Neural progenitor cell (in vitro differentiated cells): ENCODE measurements around the gene ASMT.
"Not testable (repeated sequence)": the region's sequence is repeated elsewhere in the genome, so short reads cannot be mapped to it uniquely, and the experiment has no call there.

ENCODE experiments used
- CTCF ChIP-seq: fragments of 200-600 bp; sonication (generic); IDR thresholded peaks from 2 replicates; pipeline ENCODE4 v1.5.1; 2017; ENCODE audit warnings: antibody characterized with exemption, mild to moderate bottlenecking
- EZH2phosphoT487 ChIP-seq: fragments of 200-600 bp; sonication (generic); IDR thresholded peaks from 2 replicates; pipeline ENCODE4 v1.6.1; 2017; ENCODE audit warnings: antibody characterized with exemption

GRCh38 chrX:1652011-1652811, 37.4 kb downstream of the ASMT start:
- TF ChIP-seq EZH2phosphoT487, result not testable (repeated sequence)
- peak; percentile 84 for TF ChIP-seq CTCF
